Transverse colon (tissue), 4 donors: ENCODE measurements around the gene TMEM129.

Source experiments
- POLR2AphosphoS5 ChIP-seq, 3 donors: sonication (generic); formaldehyde crosslinking; IDR thresholded peaks; one replicate each; pipeline ENCODE4 v1.6.1; 2016; ENCODE audit warnings: antibody characterized with exemption in 3 of 3
- TF ChIP-seq, protein P1 (sequence below), 5 experiments: fragments of 200-600 bp in 3 of 5; fragments of 450-650 bp in 2 of 5; sonication (generic) in 3 of 5; IDR thresholded peaks; 1 replicate in 2 of 5; 2 replicates in 3 of 5; pipeline ENCODE4 v1.5.1; 2016 to 2017; ENCODE audit warnings: antibody characterized with exemption in 5 of 5, inconsistent platforms in 3 of 5, mild to moderate bottlenecking in 2 of 5, moderate library complexity in 1 of 5

DNA sequence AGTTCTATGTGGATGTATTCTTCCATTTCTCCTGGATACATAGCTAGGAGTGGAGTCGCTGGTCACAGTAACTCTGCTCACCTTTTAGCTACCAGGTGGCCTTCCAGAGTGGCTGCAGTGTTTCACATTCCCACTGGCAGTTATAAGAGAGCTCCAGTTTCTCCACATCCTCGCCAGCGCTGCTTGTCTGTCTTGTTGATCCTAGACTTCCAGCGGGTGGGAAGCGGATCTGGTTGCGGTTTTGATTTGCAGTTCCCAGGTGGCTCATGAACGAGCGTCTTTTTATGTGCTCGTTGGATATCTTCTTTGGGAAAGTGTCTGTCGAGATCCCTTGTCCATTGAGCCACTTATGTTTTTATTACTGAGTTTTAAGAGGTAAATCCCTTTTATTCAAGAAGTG lies 11.8 kb upstream of the TMEM129 start:
- TF ChIP-seq, protein P1, sequence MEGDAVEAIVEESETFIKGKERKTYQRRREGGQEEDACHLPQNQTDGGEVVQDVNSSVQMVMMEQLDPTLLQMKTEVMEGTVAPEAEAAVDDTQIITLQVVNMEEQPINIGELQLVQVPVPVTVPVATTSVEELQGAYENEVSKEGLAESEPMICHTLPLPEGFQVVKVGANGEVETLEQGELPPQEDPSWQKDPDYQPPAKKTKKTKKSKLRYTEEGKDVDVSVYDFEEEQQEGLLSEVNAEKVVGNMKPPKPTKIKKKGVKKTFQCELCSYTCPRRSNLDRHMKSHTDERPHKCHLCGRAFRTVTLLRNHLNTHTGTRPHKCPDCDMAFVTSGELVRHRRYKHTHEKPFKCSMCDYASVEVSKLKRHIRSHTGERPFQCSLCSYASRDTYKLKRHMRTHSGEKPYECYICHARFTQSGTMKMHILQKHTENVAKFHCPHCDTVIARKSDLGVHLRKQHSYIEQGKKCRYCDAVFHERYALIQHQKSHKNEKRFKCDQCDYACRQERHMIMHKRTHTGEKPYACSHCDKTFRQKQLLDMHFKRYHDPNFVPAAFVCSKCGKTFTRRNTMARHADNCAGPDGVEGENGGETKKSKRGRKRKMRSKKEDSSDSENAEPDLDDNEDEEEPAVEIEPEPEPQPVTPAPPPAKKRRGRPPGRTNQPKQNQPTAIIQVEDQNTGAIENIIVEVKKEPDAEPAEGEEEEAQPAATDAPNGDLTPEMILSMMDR (IDR thresholded peaks at IDR 0.05) = no peak
- TF ChIP-seq POLR2AphosphoS5 (IDR thresholded peaks at IDR 0.05) = no peak
